GM12878 (cell line): ENCODE results near the gene MMP14.

ENCODE experiments used
- CHD4 ChIP-seq: fragments of 200-600 bp; sonication (generic); IDR thresholded peaks from 2 replicates; pipeline ENCODE4 v1.6.1; 2016; ENCODE audit warnings: mild to moderate bottlenecking
- EGR1 ChIP-seq, 2 experiments: IDR thresholded peaks; 1 replicate in 1 of 2; 2 replicates in 1 of 2; pipeline ENCODE4 v1.6.1; 2011 to 2012; ENCODE audit warnings: low read depth in 2 of 2, low read length in 2 of 2, borderline replicate concordance in 1 of 2, mild to moderate bottlenecking in 1 of 2, moderate library complexity in 1 of 2
- NFYB ChIP-seq: IDR thresholded peaks from 2 replicates; pipeline ENCODE4 v1.6.1; 2011; ENCODE audit warnings: low read depth, mild to moderate bottlenecking, low read length, improper control_type of control experiment, moderate library complexity; ENCODE audit not compliant: insufficient read depth
- TF ChIP-seq, protein P1 (sequence below), 3 experiments: IDR thresholded peaks in 2 of 3; conservative IDR thresholded peaks in 1 of 3; 2 replicates each; pipeline ENCODE4 v1.5.1; 2011; ENCODE audit warnings: low read depth in 3 of 3, low read length in 3 of 3, mild to moderate bottlenecking in 3 of 3, control low read depth in 2 of 3, moderate library complexity in 2 of 3, inconsistent platforms in 1 of 3, mixed read lengths in 1 of 3; ENCODE audit not compliant: control insufficient read depth in 2 of 3, insufficient read depth in 1 of 3; ENCODE audit errors: extremely low read depth in 1 of 3
- TF ChIP-seq, protein P2 (sequence below): fragments of 450-650 bp; IDR thresholded peaks from 2 replicates; pipeline ENCODE4 v1.6.1; 2017; ENCODE audit warnings: mild to moderate bottlenecking, low read depth, inconsistent platforms; ENCODE audit not compliant: poor library complexity, severe bottlenecking

DNA sequence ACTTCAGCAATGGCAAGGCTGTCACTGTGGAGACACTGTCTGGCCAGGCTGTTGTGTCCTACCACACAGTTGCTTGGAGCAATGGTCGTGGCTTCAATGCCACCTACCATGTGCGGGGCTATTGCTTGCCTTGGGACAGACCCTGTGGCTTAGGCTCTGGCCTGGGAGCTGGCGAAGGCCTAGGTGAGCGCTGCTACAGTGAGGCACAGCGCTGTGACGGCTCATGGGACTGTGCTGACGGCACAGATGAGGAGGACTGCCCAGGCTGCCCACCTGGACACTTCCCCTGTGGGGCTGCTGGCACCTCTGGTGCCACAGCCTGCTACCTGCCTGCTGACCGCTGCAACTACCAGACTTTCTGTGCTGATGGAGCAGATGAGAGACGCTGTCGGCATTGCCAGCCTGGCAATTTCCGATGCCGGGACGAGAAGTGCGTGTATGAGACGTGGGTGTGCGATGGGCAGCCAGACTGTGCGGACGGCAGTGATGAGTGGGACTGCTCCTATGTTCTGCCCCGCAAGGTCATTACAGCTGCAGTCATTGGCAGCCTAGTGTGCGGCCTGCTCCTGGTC, 39.4 kb downstream of the MMP14 start:
- TF ChIP-seq, protein P1, sequence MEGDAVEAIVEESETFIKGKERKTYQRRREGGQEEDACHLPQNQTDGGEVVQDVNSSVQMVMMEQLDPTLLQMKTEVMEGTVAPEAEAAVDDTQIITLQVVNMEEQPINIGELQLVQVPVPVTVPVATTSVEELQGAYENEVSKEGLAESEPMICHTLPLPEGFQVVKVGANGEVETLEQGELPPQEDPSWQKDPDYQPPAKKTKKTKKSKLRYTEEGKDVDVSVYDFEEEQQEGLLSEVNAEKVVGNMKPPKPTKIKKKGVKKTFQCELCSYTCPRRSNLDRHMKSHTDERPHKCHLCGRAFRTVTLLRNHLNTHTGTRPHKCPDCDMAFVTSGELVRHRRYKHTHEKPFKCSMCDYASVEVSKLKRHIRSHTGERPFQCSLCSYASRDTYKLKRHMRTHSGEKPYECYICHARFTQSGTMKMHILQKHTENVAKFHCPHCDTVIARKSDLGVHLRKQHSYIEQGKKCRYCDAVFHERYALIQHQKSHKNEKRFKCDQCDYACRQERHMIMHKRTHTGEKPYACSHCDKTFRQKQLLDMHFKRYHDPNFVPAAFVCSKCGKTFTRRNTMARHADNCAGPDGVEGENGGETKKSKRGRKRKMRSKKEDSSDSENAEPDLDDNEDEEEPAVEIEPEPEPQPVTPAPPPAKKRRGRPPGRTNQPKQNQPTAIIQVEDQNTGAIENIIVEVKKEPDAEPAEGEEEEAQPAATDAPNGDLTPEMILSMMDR (IDR thresholded peaks at IDR 0.05 in 2 of 3, conservative IDR thresholded peaks at IDR 0.05 in 1 of 3; ENCODE audit: control insufficient read depth in 2 of 3, extremely low read depth in 1 of 3, insufficient read depth in 1 of 3, low read depth in 3 of 3, low read length in 3 of 3), result no peak
- TF ChIP-seq, protein P2, sequence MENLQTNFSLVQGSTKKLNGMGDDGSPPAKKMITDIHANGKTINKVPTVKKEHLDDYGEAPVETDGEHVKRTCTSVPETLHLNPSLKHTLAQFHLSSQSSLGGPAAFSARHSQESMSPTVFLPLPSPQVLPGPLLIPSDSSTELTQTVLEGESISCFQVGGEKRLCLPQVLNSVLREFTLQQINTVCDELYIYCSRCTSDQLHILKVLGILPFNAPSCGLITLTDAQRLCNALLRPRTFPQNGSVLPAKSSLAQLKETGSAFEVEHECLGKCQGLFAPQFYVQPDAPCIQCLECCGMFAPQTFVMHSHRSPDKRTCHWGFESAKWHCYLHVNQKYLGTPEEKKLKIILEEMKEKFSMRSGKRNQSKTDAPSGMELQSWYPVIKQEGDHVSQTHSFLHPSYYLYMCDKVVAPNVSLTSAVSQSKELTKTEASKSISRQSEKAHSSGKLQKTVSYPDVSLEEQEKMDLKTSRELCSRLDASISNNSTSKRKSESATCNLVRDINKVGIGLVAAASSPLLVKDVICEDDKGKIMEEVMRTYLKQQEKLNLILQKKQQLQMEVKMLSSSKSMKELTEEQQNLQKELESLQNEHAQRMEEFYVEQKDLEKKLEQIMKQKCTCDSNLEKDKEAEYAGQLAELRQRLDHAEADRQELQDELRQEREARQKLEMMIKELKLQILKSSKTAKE, result no peak
- TF ChIP-seq CHD4, result no peak
- no peak for TF ChIP-seq EGR1 (IDR thresholded peaks at IDR 0.05; ENCODE audit: borderline replicate concordance in 1 of 2, low read depth in 2 of 2, low read length in 2 of 2)
- TF ChIP-seq NFYB, result no peak
